ENCODE measurements around the gene BPI.

DNA sequence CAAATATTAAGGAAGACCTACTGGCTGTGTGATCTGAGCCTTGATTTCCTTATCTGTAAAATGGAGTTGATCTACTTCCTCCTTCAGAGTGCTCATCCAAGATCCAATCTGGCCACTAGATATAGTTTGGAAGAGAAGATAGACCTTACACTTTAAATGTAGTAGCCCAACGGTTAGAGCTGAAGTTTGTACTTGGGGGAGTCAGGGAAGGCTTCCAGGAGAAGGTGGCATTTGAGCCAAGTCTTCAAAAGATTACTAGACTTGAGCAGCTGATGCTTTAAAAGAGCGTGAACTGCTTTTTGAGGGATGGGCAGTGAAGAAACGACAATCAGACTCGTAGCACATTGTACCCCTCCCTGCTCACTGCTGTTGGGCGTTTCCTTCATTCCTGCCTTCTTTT, 45.9 kb downstream of the BPI start:
- TF ChIP-seq, protein P1, sequence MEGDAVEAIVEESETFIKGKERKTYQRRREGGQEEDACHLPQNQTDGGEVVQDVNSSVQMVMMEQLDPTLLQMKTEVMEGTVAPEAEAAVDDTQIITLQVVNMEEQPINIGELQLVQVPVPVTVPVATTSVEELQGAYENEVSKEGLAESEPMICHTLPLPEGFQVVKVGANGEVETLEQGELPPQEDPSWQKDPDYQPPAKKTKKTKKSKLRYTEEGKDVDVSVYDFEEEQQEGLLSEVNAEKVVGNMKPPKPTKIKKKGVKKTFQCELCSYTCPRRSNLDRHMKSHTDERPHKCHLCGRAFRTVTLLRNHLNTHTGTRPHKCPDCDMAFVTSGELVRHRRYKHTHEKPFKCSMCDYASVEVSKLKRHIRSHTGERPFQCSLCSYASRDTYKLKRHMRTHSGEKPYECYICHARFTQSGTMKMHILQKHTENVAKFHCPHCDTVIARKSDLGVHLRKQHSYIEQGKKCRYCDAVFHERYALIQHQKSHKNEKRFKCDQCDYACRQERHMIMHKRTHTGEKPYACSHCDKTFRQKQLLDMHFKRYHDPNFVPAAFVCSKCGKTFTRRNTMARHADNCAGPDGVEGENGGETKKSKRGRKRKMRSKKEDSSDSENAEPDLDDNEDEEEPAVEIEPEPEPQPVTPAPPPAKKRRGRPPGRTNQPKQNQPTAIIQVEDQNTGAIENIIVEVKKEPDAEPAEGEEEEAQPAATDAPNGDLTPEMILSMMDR (IDR thresholded peaks at IDR 0.05): no peak
- no peak for TF ChIP-seq ZFX (IDR thresholded peaks at IDR 0.05; ENCODE audit: borderline replicate concordance)

Data from 22Rv1 (cell line).